AG04450 (cell line): ENCODE results near the gene CT45A3. TPM values are rescaled to one million over a fixed set of nuclear protein-coding genes. Genes with fewer than 3 reads are reported as not detected.
"Not testable (repeated sequence)": the region's sequence is repeated elsewhere in the genome, so short reads cannot be mapped to it uniquely, and the experiment has no call there.

Source experiments
- CTCF ChIA-PET: fragments of 300-600, 350-600 bp; formaldehyde crosslinking; extraction: SDS; loops from one replicate; lab custom pipeline; 2022; ENCODE audit warnings: antibody characterized with exemption, inconsistent platforms; lab: Charles Lee
- POLR2A ChIA-PET: fragments of 350-600 bp; formaldehyde crosslinking; extraction: SDS; loops from one replicate; lab custom pipeline; 2021; ENCODE audit warnings: antibody characterized with exemption, inconsistent platforms; lab: Yijun Ruan, JAX
- DNase-seq: peaks from one replicate; pipeline ENCODE4 v3.0.0-alpha.2; 2011; ENCODE audit warnings: low read depth, low spot score
- H3K27ac ChIP-seq: one replicate; pipeline ENCODE4 v1.5.1; 2012; ENCODE audit warnings: low read depth, low read length, control low read depth
- H3K27me3 ChIP-seq: one replicate; pipeline ENCODE4 v1.6.0; 2012; ENCODE audit warnings: low read length; ENCODE audit not compliant: control insufficient read depth, insufficient read depth
- H3K4me3 ChIP-seq: 2 replicates; pipeline ENCODE4 v1.5.1; 2011; ENCODE audit warnings: mild to moderate bottlenecking, low read depth, low read length, control low read depth
- H3K9me3 ChIP-seq: 2 replicates; pipeline ENCODE4 v1.5.1; 2012; ENCODE audit warnings: low read length; ENCODE audit not compliant: control insufficient read depth, insufficient read depth
- CTCF ChIP-seq: IDR thresholded peaks from 2 replicates; pipeline ENCODE4 v1.5.1; 2011; ENCODE audit warnings: low read depth, low read length, control low read depth, inconsistent platforms
- polyA minus RNA-seq: library from RNA; depleted of rRNA, polyadenylated mRNA; stranded (reverse); fragments of >200 nt; gene quantifications from 2 replicates; pipeline ENCODE4 v1.2.3, GENCODE V29; 2011; rRNA and poly(A)+ RNA removed
- polyA plus RNA-seq: library from polyadenylated mRNA; depleted of rRNA; stranded (reverse); fragments of >200 nt; gene quantifications from 2 replicates; pipeline ENCODE4 v1.2.3, GENCODE V29; 2011; rRNA removed

The CT45A3 gene
- polyA plus RNA-seq (not detected in 2 replicates), polyA minus RNA-seq (not detected in 2 replicates)

- CTCF ChIA-PET, POLR2A ChIA-PET, DNase-seq, H3K4me3 ChIP-seq, H3K27me3 ChIP-seq, H3K9me3 ChIP-seq, H3K27ac ChIP-seq: not testable (repeated sequence)
These were observed at the start of gene CT45A3 for GRCh38 chrX:135768091-135768490. Gene CT45A3, minus strand, starts transcription at chrX:135768191. Its CDS starts 3,747 bp downstream, at chrX:135764444.

- CTCF ChIA-PET, H3K4me3 ChIP-seq, H3K27me3 ChIP-seq, H3K27ac ChIP-seq, DNase-seq, POLR2A ChIA-PET, H3K9me3 ChIP-seq: not testable (repeated sequence)
These were observed 34.7 kb upstream of the CT45A3 start, which contains the start of gene CT45A6 for GRCh38 chrX:135802687-135803086. Gene CT45A6, minus strand, starts transcription at chrX:135802787. Its CDS starts 3,794 bp downstream, at chrX:135798993.

GRCh38 chrX:135785403-135785802 lies 17.4 kb upstream of the CT45A3 start, which contains the start of gene CT45A5:
Gene CT45A5, minus strand, starts transcription at chrX:135785503. Its CDS starts 3,774 bp downstream, at chrX:135781729.
- POLR2A ChIA-PET, DNase-seq: not testable (repeated sequence)

GRCh38 chrX:135744739-135745138 lies 23.3 kb downstream of the CT45A3 start:
- POLR2A ChIA-PET, CTCF ChIA-PET, H3K27me3 ChIP-seq, H3K27ac ChIP-seq, H3K9me3 ChIP-seq, H3K4me3 ChIP-seq, DNase-seq: not testable (repeated sequence)

More at GRCh38 chrX:135785403-135785802, 17.4 kb upstream of the CT45A3 start, which contains the start of gene CT45A5:
- H3K4me3 ChIP-seq, H3K9me3 ChIP-seq, CTCF ChIA-PET, H3K27me3 ChIP-seq, H3K27ac ChIP-seq: not testable (repeated sequence)

GRCh38 chrX:135741192-135741715 lies 26.7 kb downstream of the CT45A3 start:
- CTCF ChIA-PET: no interaction called here

GRCh38 chrX:135740681-135741149 lies 27.3 kb downstream of the CT45A3 start:
- peak; percentile 26; the same call in 1 of the 2 replicates for TF ChIP-seq CTCF
- DNase-seq: no peak
- no peak overlapping the region for H3K4me3 ChIP-seq
- CTCF ChIA-PET: no interaction called here
- H3K27ac ChIP-seq: no peak overlapping the region
- no peaks in the 10 kb centered on the region for H3K27me3 ChIP-seq
- H3K9me3 ChIP-seq: no peaks in the 10 kb centered on the region
- POLR2A ChIA-PET: no interaction called here

More at GRCh38 chrX:135741192-135741715, 26.7 kb downstream of the CT45A3 start:
- POLR2A ChIA-PET: no interaction called here
- Histone ChIP-seq H3K9me3 (no peaks in the 10 kb centered on the region), H3K4me3 (no peak overlapping the region), H3K27ac (no peak overlapping the region), H3K27me3 (no peaks in the 10 kb centered on the region)
- no peak for DNase-seq
- TF ChIP-seq CTCF: no peak
